ACHN (cell line): ENCODE data around the gene MYO1G.

Source experiments
- DNase-seq: peaks from one replicate; pipeline ENCODE4 v3.0.0-alpha.2; 2015
- in situ Hi-C: cut with HindIII; loops from 2 replicates; pipeline ENCODE4 v1.10.0; 2017; ENCODE audit warnings: low sequenced_read_pairs, low pct_ligation_motif_present, low pct_unique_long_range_greater_than_20kb

MYO1G gene

GRCh38 chr7:44983742-44984477 lies 5.1 kb upstream of the MYO1G start:
- in situ Hi-C loops: no loop called here
- DNase-seq: no peak

GRCh38 chr7:44982970-44983369 lies 4.2 kb upstream of the MYO1G start:
- in situ Hi-C loops: no loop called here
- DNase-seq: no peak

DNA sequence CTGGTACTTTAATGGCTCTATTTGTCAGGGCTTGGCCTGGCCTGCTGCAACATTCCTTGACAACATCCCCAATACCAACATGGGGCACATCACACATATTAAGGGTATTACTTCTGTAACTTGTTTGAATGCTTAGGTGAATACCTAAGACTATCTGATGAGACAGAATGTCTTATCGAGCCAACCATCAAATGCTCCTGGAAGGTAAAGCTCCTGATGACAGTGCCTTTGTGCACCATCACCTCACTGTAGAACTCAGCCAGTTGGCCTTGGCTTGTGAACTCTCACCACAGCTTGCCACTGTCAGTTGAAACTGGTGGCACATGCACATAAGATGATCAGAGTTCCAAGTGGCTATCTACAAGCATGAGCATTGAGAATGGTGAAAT lies 3.7 kb upstream of the MYO1G start:
- in situ Hi-C loops: no loop called here
- no peak for DNase-seq

- no peak for DNase-seq
Measured at GRCh38 chr7:44981035-44981706, 2.4 kb upstream of the MYO1G start.

GRCh38 chr7:44980393-44981034 lies 1.7 kb upstream of the MYO1G start:
- DNase-seq: peak; percentile 64
- in situ Hi-C loops: no loop called here

More at GRCh38 chr7:44981035-44981706, 2.4 kb upstream of the MYO1G start:
- in situ Hi-C loops: no loop called here

DNA sequence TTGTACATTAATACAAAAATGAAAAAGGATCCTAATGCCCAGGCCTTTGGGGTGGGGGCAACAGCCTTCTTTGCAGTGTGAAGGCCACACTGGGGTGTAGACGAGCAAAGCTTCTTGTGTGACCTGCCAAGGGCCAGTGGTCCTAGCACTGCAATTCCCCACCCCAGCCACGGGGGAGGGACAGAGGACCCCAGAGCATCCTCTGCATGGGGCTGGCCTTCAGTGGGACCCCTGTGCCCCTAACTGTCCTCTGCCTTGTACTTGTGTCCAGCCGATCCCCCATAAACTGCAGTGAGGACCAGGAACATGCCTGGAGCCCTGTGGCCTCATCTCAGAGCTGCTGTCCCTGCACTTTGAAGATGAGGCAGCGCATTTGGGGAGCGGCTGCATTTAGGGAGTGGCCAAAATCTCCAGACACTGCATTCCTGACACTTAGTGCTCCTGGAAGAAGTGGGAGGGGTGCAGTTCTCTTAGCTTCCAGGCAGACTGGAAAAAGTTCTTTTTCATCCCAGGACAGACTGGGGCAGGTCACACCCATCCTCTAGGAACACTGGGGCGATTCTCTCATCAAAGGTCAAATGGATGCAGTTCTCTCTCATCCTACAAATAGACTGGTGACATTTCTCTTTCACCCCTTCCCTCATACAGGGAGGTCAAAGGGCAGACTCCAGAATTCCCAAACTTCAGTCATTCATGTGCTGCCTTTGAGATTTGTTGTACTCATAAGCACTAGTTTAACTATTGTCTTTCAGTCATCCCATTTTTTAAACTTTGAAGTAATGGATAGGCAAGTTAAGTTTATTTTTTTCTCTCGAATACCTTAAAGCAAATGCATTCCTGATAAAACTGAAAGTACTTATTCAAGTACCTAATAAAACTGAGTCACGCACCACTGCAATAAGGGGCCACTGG lies 922 bp upstream of the MYO1G start:
- in situ Hi-C loops: no loop called here
- DNase-seq: no peak

- DNase-seq: no peak
- in situ Hi-C loops: no loop called here
Measured at GRCh38 chr7:44977959-44978335, 868 bp downstream of the MYO1G start.

- DNase-seq: no peak
- in situ Hi-C loops: no loop called here
Measured at GRCh38 chr7:44977304-44977958, 1.4 kb downstream of the MYO1G start.

DNA sequence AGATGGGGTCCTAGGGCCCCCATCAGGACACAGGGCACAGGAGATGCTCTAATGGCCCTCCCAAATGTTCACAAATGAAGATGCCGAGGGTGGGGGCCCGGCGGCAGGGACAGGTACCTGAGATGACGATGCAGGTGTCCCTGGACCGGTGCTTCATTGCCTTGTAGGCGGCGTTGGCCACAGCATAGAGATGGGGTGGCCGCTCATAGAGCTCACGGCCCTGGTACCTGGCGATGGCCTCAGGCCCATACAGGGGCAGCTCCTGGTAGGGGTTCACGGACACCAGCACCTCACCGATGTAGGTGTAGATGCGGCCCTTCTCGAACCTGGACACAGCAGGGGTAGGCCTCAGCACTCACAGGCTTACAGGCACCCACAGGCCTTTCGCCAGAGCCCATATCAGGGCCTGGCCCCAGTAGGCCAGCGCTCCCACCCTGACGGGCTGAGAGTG lies 2.0 kb downstream of the MYO1G start:
- no peak for DNase-seq
- in situ Hi-C loops: no loop called here

- DNase-seq: no peak
- in situ Hi-C loops: no loop called here
Measured at GRCh38 chr7:44976040-44976745, 2.6 kb downstream of the MYO1G start.

GRCh38 chr7:44975331-44976039 lies 3.3 kb downstream of the MYO1G start:
- DNase-seq: no peak
- in situ Hi-C loops: no loop called here

DNA sequence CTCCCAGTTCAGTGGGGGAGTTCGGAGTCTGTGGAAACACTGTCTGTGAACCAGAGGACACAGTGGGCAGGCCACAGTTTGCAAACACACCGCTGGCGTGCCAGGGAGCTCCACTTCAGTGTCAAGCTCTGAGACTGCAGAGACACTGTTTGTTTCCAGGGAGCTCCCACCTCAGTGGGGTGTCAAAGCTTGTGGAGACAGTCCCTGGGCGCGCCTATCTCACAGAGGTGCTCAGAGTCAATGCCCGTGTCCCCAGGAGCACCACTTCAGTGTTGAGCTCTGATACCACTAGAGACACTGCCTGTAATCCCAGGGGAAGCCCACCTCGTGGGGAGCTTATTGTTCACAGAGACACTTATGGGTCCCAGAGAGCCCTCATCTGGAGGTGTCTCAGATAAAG lies 4.3 kb downstream of the MYO1G start:
- DNase-seq: no peak
- in situ Hi-C loops: no loop called here

GRCh38 chr7:44973610-44974401 lies 5.0 kb downstream of the MYO1G start:
- DNase-seq: peak; percentile 48
- in situ Hi-C loops: no loop called here

DNA sequence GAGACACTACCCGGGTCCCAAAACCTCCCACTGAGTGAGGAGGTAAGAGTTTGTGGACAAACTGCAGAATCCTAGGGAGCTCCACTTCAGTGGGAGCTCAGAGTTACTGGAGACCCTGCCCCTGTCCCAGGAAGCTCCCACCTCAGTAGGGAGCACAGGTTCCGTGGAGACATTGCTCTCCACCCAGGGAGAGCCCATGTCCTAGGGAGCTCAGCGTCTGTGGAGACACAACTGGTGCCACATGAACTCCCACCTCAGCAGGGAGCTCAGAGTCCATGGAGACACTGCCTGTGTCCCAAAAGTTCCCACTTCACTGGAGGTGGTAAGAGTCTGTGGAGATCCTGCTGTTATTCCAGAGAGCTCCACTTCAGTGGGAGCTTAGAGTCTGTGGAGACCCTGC lies 6.3 kb downstream of the MYO1G start:
- in situ Hi-C loops: no loop called here
- DNase-seq: no peak

GRCh38 chr7:44971902-44972441 lies 6.8 kb downstream of the MYO1G start:
- in situ Hi-C loops: no loop called here
- no peak for DNase-seq

DNA sequence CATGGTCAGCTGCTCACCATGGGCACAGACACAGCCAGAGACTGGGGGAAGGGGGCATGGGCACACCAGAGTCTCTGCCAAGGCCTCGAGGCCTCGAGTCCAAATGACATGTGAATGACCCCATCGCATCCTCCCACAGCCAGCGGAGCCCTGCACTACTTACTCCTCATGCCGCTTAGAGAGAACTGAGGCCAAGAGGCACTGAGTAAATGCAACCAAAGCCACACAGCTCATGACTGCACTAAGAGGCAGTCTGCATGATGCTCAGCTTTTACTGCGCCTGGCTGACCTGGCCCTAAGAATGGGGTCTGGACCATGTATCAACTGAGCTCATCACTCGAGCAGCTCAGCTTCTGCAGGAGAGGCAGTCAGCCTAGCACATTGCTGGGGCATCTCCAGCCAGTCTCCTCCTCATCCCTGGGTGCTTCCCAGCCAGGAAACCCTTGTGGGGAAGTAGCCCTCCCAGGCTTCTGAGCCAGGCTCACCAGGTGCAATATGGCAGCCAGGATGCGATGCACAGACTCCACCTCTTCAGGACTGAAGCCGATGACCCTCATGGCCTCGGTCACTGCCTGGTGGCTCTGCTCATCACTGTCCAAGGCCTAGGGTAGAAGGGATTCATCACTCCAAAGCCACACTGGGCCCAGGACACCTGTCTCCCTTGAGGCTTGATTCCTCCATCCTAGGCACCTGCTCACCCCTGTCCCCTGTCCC lies 7.5 kb downstream of the MYO1G start:
- no peak for DNase-seq
- in situ Hi-C loops: no loop called here
